Measurements from ENCODE around the gene MBIP.
A peak's percentile ranks its signal among the peaks of the same experiment; 100 is the strongest.

MBIP gene

GRCh38 chr14:36313206-36313605 is 7.2 kb downstream of the MBIP start:
- FAIRE-seq, result no peak

GRCh38 chr14:36306836-36307235 is 13.6 kb downstream of the MBIP start:
- no peak for FAIRE-seq

- FAIRE-seq, result no peak
Observed at GRCh38 chr14:36304895-36305294, 15.5 kb downstream of the MBIP start.

GRCh38 chr14:36303960-36304359 is 16.5 kb downstream of the MBIP start:
- FAIRE-seq, result no peak

GRCh38 chr14:36302823-36303222 is 17.6 kb downstream of the MBIP start:
- FAIRE-seq, result no peak

- no peak for FAIRE-seq
Observed at GRCh38 chr14:36301159-36301558, 19.3 kb downstream of the MBIP start.

- FAIRE-seq, result peak; percentile 43
Observed at GRCh38 chr14:36300337-36300736, 20.1 kb downstream of the MBIP start.

GRCh38 chr14:36295642-36296627 is 24.5 kb downstream of the MBIP start:
- no peak for FAIRE-seq

GRCh38 chr14:36294543-36294942 is 25.9 kb downstream of the MBIP start:
- FAIRE-seq, result no peak

- FAIRE-seq, result no peak
Observed at GRCh38 chr14:36293824-36294223, 26.6 kb downstream of the MBIP start.

- FAIRE-seq, result no peak
Observed at GRCh38 chr14:36289954-36290353, 30.5 kb downstream of the MBIP start.

GRCh38 chr14:36288496-36288895 is 31.9 kb downstream of the MBIP start:
- no peak for FAIRE-seq

- FAIRE-seq, result no peak
Observed at GRCh38 chr14:36284971-36285595, 35.4 kb downstream of the MBIP start.

- FAIRE-seq, result no peak
Observed at GRCh38 chr14:36281309-36281708, 39.1 kb downstream of the MBIP start.

GRCh38 chr14:36279306-36280190 is 40.9 kb downstream of the MBIP start:
- no peak for FAIRE-seq

- FAIRE-seq, result no peak
Observed at GRCh38 chr14:36275741-36276140, 44.7 kb downstream of the MBIP start.

GRCh38 chr14:36271939-36272907 is 48.2 kb downstream of the MBIP start:
- no peak for FAIRE-seq

GRCh38 chr14:36271222-36271621 is 49.2 kb downstream of the MBIP start:
- FAIRE-seq, result no peak

- no peak for FAIRE-seq
Observed at GRCh38 chr14:36270191-36270590, 50.2 kb downstream of the MBIP start.

GRCh38 chr14:36268121-36268520 is 52.3 kb downstream of the MBIP start:
- no peak for FAIRE-seq

GRCh38 chr14:36264595-36264994 is 55.8 kb downstream of the MBIP start:
- no peak for FAIRE-seq

- FAIRE-seq, result no peak
Observed at GRCh38 chr14:36264107-36264506, 56.3 kb downstream of the MBIP start.
